DND-41 (cell line): Measurements from ENCODE around the gene DCP1B.

ENCODE experiments used
- EZH2 ChIP-seq: IDR thresholded peaks from 3 replicates; pipeline ENCODE4 v1.6.1; 2012; ENCODE audit warnings: borderline replicate concordance, low read depth, mild to moderate bottlenecking, moderate library complexity, low read length, inconsistent platforms; ENCODE audit not compliant: severe bottlenecking
- TF ChIP-seq, protein P1 (sequence below): IDR thresholded peaks from 2 replicates; pipeline ENCODE4 v1.5.1; 2012; ENCODE audit warnings: borderline replicate concordance, low read length, moderate library complexity, mild to moderate bottlenecking; ENCODE audit not compliant: poor library complexity, severe bottlenecking; ENCODE audit errors: extremely low read depth

DNA sequence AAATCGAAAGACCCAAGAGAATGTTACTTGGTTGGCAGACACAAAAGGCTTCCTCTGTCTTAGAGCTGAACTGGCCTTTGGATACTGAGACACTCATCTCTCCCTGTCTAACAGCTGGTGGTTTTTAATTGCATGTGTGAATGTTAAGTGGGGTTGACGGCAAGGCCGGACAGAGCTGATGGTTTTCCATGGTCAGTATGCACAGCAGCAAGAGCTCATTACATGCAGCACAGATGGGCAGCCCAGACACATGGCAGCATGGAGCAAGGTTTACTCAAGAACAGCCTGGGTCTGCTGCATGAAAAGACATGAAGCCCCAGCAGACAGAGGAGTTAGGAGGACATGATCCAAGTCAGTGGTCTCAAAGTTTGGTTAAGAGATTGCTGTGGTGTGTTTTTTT lies 58.0 kb downstream of the DCP1B start:
- TF ChIP-seq, protein P1, sequence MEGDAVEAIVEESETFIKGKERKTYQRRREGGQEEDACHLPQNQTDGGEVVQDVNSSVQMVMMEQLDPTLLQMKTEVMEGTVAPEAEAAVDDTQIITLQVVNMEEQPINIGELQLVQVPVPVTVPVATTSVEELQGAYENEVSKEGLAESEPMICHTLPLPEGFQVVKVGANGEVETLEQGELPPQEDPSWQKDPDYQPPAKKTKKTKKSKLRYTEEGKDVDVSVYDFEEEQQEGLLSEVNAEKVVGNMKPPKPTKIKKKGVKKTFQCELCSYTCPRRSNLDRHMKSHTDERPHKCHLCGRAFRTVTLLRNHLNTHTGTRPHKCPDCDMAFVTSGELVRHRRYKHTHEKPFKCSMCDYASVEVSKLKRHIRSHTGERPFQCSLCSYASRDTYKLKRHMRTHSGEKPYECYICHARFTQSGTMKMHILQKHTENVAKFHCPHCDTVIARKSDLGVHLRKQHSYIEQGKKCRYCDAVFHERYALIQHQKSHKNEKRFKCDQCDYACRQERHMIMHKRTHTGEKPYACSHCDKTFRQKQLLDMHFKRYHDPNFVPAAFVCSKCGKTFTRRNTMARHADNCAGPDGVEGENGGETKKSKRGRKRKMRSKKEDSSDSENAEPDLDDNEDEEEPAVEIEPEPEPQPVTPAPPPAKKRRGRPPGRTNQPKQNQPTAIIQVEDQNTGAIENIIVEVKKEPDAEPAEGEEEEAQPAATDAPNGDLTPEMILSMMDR, result no peak
- TF ChIP-seq EZH2, result no peak
